Keratinocyte (primary cell): Measurements from ENCODE around the gene CPOX.

Experiments used
- CTCF ChIP-seq, 3 experiments: IDR thresholded peaks in 1 of 3; conservative IDR thresholded peaks in 1 of 3; optimal IDR thresholded peaks in 1 of 3; 2 replicates in 2 of 3; 3 replicates in 1 of 3; pipeline versions ENCODE3 to v1.5.1; 2011; ENCODE audit warnings: low read length in 3 of 3, mild to moderate bottlenecking in 3 of 3, moderate library complexity in 2 of 3, control low read depth in 1 of 3, inconsistent platforms in 1 of 3; ENCODE audit not compliant: insufficient read depth in 2 of 3; ENCODE audit errors: extremely low read depth in 1 of 3
- EZH2 ChIP-seq: IDR thresholded peaks from one replicate; pipeline ENCODE4 v1.6.1; 2012; ENCODE audit warnings: inconsistent platforms, mild to moderate bottlenecking, low read length, moderate library complexity

- no peak for TF ChIP-seq EZH2
- TF ChIP-seq CTCF (optimal IDR thresholded peaks at IDR 0.05 in 1 of 3, IDR thresholded peaks at IDR 0.05 in 1 of 3, conservative IDR thresholded peaks at IDR 0.05 in 1 of 3; ENCODE audit: extremely low read depth in 1 of 3, insufficient read depth in 2 of 3, low read length in 3 of 3) = no peak
These were observed 39.7 kb downstream of the CPOX start for GRCh38 chr3:98553753-98554152.
